CD4-positive, alpha-beta T cell (primary cell): Measurements from ENCODE around the gene DAND5. TPM values are rescaled to one million over a fixed set of nuclear protein-coding genes. Genes with fewer than 3 reads are reported as not detected.

Experiments used
- ATAC-seq: fragments of 200-7000 bp; cut with Tn5 transposase; one replicate; pipeline ENCODE4 v1.10.0; 2022; ENCODE audit warnings: mild to moderate bottlenecking; ENCODE audit not compliant: poor library complexity
- CTCF ChIA-PET: fragments of 350-600 bp; sonication (Branson Sonifier 250); formaldehyde crosslinking; loops from one replicate; lab custom pipeline; 2021; ENCODE audit warnings: antibody characterized with exemption, inconsistent platforms; lab: Charles Lee
- POLR2A ChIA-PET: fragments of 350-600 bp; sonication (Branson Sonifier 250); formaldehyde crosslinking; loops from one replicate; lab custom pipeline; 2021; ENCODE audit warnings: antibody characterized with exemption, inconsistent platforms; lab: Charles Lee
- DNase-seq, 14 experiments: peaks; one replicate each; pipeline ENCODE4 v3.0.0-alpha.2; 2013 to 2020; ENCODE audit warnings: mixed read lengths in 2 of 14
- H3K27ac ChIP-seq, 2 donors: one replicate each; pipeline versions ENCODE4 v1.5.1 to v1.7.0; 2013; ENCODE audit warnings: low read length in 2 of 2, low read depth in 1 of 2, mild to moderate bottlenecking in 1 of 2
- H3K27me3 ChIP-seq, 2 experiments: 1 replicate in 1 of 2; 2 replicates in 1 of 2; pipeline versions ENCODE4 v1.6.1 to v1.7.0; 2013; ENCODE audit warnings: low read length in 2 of 2, control low read depth in 1 of 2, mild to moderate bottlenecking in 1 of 2, moderate library complexity in 1 of 2; ENCODE audit not compliant: insufficient read depth in 2 of 2, control insufficient read depth in 1 of 2
- H3K36me3 ChIP-seq: one replicate; pipeline ENCODE4 v1.6.1; 2013; ENCODE audit warnings: low read length, control low read depth; ENCODE audit not compliant: insufficient read depth
- H3K4me1 ChIP-seq: one replicate; pipeline ENCODE4 v1.6.1; 2013; ENCODE audit warnings: low read length, control low read depth; ENCODE audit not compliant: insufficient read depth
- H3K4me3 ChIP-seq: one replicate; pipeline ENCODE4 v1.5.1; 2013; ENCODE audit warnings: mild to moderate bottlenecking, low read length, moderate library complexity
- H3K9me3 ChIP-seq, 2 experiments: 1 replicate in 1 of 2; 2 replicates in 1 of 2; pipeline versions ENCODE4 v1.6.1 to v1.7.0; 2013; ENCODE audit warnings: low read length in 2 of 2, mild to moderate bottlenecking in 2 of 2, control low read depth in 1 of 2, moderate library complexity in 1 of 2; ENCODE audit not compliant: control insufficient read depth in 1 of 2, insufficient read depth in 1 of 2
- H3K27ac Mint-ChIP-seq: one replicate; pipeline ENCODE4 v1.8.0; 2020; ENCODE audit warnings: mixed read lengths
- H3K27me3 Mint-ChIP-seq: one replicate; pipeline ENCODE4 v1.8.0; 2021; ENCODE audit warnings: mixed read lengths
- H3K36me3 Mint-ChIP-seq: one replicate; pipeline ENCODE4 v1.8.0; 2021; ENCODE audit warnings: low read depth, mixed read lengths
- H3K4me1 Mint-ChIP-seq: one replicate; pipeline ENCODE4 v1.8.0; 2021; ENCODE audit warnings: low read depth, mixed read lengths
- H3K4me3 Mint-ChIP-seq: one replicate; pipeline ENCODE4 v1.8.0; 2020; ENCODE audit warnings: mild to moderate bottlenecking, mixed read lengths
- H3K9me3 Mint-ChIP-seq: one replicate; pipeline ENCODE4 v1.8.0; 2020; ENCODE audit warnings: mixed read lengths
- CTCF ChIP-seq: fragments of 200-600 bp; IDR thresholded peaks from one replicate; pipeline ENCODE4 v1.8.0; 2022; ENCODE audit warnings: antibody characterized with exemption, mild to moderate bottlenecking
- intact Hi-C, 2 experiments: fragments of 100-400 bp; cut with DNase I in 1 of 2; cut with micrococcal nuclease in 1 of 2; formaldehyde crosslinking; loops; one replicate each; pipeline versions ENCODE4 v1.15.1 to v1.9.0; 2023 to 2025; cut with DNase I, micrococcal nuclease
- total RNA-seq, 174 experiments: library from RNA in 2 of 174; stranded (reverse) in 2 of 174; gene quantifications; one replicate each; pipeline ENCODE4 v1.2.3 and lab custom pipeline; 2021 to 2026

The DAND5 gene
- total RNA-seq, 2 experiments from 2014 or later, result not detected

GRCh38 chr19:13018035-13018914, 48.9 kb downstream of the DAND5 start:
- peaks cover 23% of the 10 kb centered on the region for H3K4me1 ChIP-seq
- Mint-ChIP-seq H3K4me1 (peaks cover 14% of the 10 kb centered on the region), H3K27me3 (peaks cover 81% of the 10 kb centered on the region), H3K36me3 (no peaks in the 10 kb centered on the region), H3K27ac (no peak overlapping the region), H3K9me3 (no peaks in the 10 kb centered on the region), H3K4me3 (no peak overlapping the region)
- H3K27me3 ChIP-seq, result peaks cover 27 to 36% of the 10 kb centered on the region in 2 experiments
- no peak for TF ChIP-seq CTCF
- intact Hi-C loops, result no loop called here
- POLR2A ChIA-PET, result no interaction called here
- DNase-seq, result no peak
- H3K27ac ChIP-seq, result no peak overlapping the region
- no peaks in the 10 kb centered on the region for H3K36me3 ChIP-seq
- CTCF ChIA-PET, result no interaction called here
- ATAC-seq, result no peak
- peaks cover 0 to 10% of the 10 kb centered on the region in 2 experiments for H3K9me3 ChIP-seq
- no peak overlapping the region for H3K4me3 ChIP-seq

GRCh38 chr19:13019332-13019731, 50.0 kb downstream of the DAND5 start:
- POLR2A ChIA-PET, result no interaction called here
- peaks cover 14% of the 10 kb centered on the region for H3K4me1 Mint-ChIP-seq
- no peak overlapping the region for H3K4me3 ChIP-seq
- intact Hi-C loops, result no loop called here
- H3K9me3 Mint-ChIP-seq, result no peaks in the 10 kb centered on the region
- H3K27me3 Mint-ChIP-seq, result peaks cover 81% of the 10 kb centered on the region
- DNase-seq, result no peak
- H3K27ac Mint-ChIP-seq, result no peak overlapping the region
- H3K27me3 ChIP-seq, result peaks cover 27 to 32% of the 10 kb centered on the region in 2 experiments
- peaks cover 0 to 5% of the 10 kb centered on the region in 2 experiments for H3K9me3 ChIP-seq
- no peaks in the 10 kb centered on the region for H3K36me3 ChIP-seq
- no peak overlapping the region for H3K27ac ChIP-seq
- H3K4me1 ChIP-seq, result peaks cover 22% of the 10 kb centered on the region
- no peak overlapping the region for H3K4me3 Mint-ChIP-seq
- TF ChIP-seq CTCF, result no peak
- no peaks in the 10 kb centered on the region for H3K36me3 Mint-ChIP-seq
- CTCF ChIA-PET, result no interaction called here
- no peak for ATAC-seq

- H3K36me3 Mint-ChIP-seq, result no peaks in the 10 kb centered on the region
- CTCF ChIA-PET, result no interaction called here
- peaks cover 81% of the 10 kb centered on the region for H3K27me3 Mint-ChIP-seq
- no peaks in the 10 kb centered on the region for H3K9me3 Mint-ChIP-seq
- Histone ChIP-seq H3K9me3 (no peaks in the 10 kb centered on the region), H3K27ac (no peak overlapping the region), H3K36me3 (no peaks in the 10 kb centered on the region), H3K4me1 (peaks cover 23% of the 10 kb centered on the region), H3K27me3 (peaks cover 27 to 33% of the 10 kb centered on the region in 2 experiments), H3K4me3 (no peak overlapping the region)
- no peak overlapping the region for H3K27ac Mint-ChIP-seq
- TF ChIP-seq CTCF, result no peak
- no peak overlapping the region for H3K4me3 Mint-ChIP-seq
- no peak for DNase-seq
- POLR2A ChIA-PET, result no interaction called here
- no peak for ATAC-seq
- peaks cover 16% of the 10 kb centered on the region for H3K4me1 Mint-ChIP-seq
- intact Hi-C loops, result no loop called here
These were observed 50.6 kb downstream of the DAND5 start for GRCh38 chr19:13020002-13020414.
